K562 (cell line): ENCODE measurements around the gene NODAL. TPM values are rescaled to one million over a fixed set of nuclear protein-coding genes. Genes with fewer than 3 reads are reported as not detected.

Experiments
- ARHGAP35 ChIP-seq: fragments of 450-650 bp; IDR thresholded peaks from 2 replicates; pipeline ENCODE4 v1.6.1; 2018; ENCODE audit not compliant: partially characterized antibody
- BRD4 ChIP-seq: fragments of 200-600 bp; sonication (generic); IDR thresholded peaks from 2 replicates; pipeline ENCODE4 v1.6.1; 2017; ENCODE audit warnings: inconsistent platforms
- CREBBP ChIP-seq: IDR thresholded peaks from one replicate; pipeline ENCODE4 v1.6.1; 2012; ENCODE audit warnings: low read depth, mild to moderate bottlenecking, control low read depth, inconsistent platforms, low read length
- FOXA1 ChIP-seq: fragments of 450-650 bp; IDR thresholded peaks from 2 replicates; pipeline ENCODE4 v1.6.1; 2016; ENCODE audit warnings: mild to moderate bottlenecking, borderline replicate concordance
- HBP1 ChIP-seq: fragments of 450-650 bp; formaldehyde crosslinking; IDR thresholded peaks from 2 replicates; pipeline ENCODE4 v1.4.0; 2022; ENCODE audit warnings: missing genetic modification characterization
- HDAC1 ChIP-seq, 2 experiments: fragments of 450-650 bp; IDR thresholded peaks; 2 replicates each; pipeline ENCODE4 v1.6.1; 2016 to 2017; ENCODE audit warnings: inconsistent platforms in 1 of 2, mild to moderate bottlenecking in 1 of 2, moderate library complexity in 1 of 2
- MAX ChIP-seq: sonication (generic); formaldehyde crosslinking; IDR thresholded peaks from 2 replicates; pipeline ENCODE4 v1.9.0; 2022; ENCODE audit warnings: mild to moderate bottlenecking, missing genetic modification reagents
- SMARCA4 ChIP-seq: fragments of 450-650 bp; IDR thresholded peaks from 2 replicates; pipeline ENCODE4 v1.6.1; 2016
- SOX6 ChIP-seq: fragments of 450-650 bp; IDR thresholded peaks from 2 replicates; pipeline ENCODE4 v1.6.1; 2014; ENCODE audit warnings: mild to moderate bottlenecking
- TFAM ChIP-seq: fragments of 250-450 bp; sonication (Bioruptor Pico); conservative IDR thresholded peaks from 2 replicates; pipeline ENCODE4 v1.5.0; 2021; ENCODE audit warnings: mild to moderate bottlenecking, moderate library complexity
- ZBTB33 ChIP-seq: sonication (generic); formaldehyde crosslinking; IDR thresholded peaks from 2 replicates; pipeline ENCODE4 v1.8.1; 2023; ENCODE audit warnings: mild to moderate bottlenecking, missing genetic modification reagents
- ZNF140 ChIP-seq: fragments of 250-450 bp; sonication (Bioruptor Pico); IDR thresholded peaks from 2 replicates; pipeline ENCODE4 v1.8.0; 2021; ENCODE audit warnings: moderate library complexity, mild to moderate bottlenecking, inconsistent platforms
- ZNF507 ChIP-seq: conservative IDR thresholded peaks from 2 replicates; pipeline ENCODE4 v1.6.1; 2017; ENCODE audit warnings: missing genetic modification characterization, missing compliant biosample characterization
- polyA plus RNA-seq, 8 experiments: library from polyadenylated mRNA; depleted of rRNA in 4 of 8; stranded (reverse) in 5 of 8; unstranded in 3 of 8; fragments of >200 nt; fragmentation: Nextera tagmentation in 2 of 8; fragmentation: Illumina TruSeq in 1 of 8; extraction: Ambion mirVana in 2 of 8; extraction: Trizol in 1 of 8; gene quantifications; 2 replicates each; pipeline versions ENCODE4 v1.2.1 to v1.2.3, GENCODE V29; 2011 to 2014; ENCODE audit warnings: inconsistent platforms in 1 of 8, missing spikeins in 1 of 8
- total RNA-seq, 7 experiments: library from RNA; depleted of rRNA in 6 of 7; stranded (reverse); fragments of >200 nt in 6 of 7; fragmentation: Illumina TruSeq in 2 of 7; extraction: Trizol in 2 of 7; gene quantifications; 2 replicates each; pipeline versions ENCODE4 v1.2.1 to v1.2.3, GENCODE V29; 2011 to 2021; ENCODE audit warnings: low replicate concordance in 1 of 7
- TF ChIP-seq, protein P1 (sequence below): fragments of 150-350 bp; IDR thresholded peaks from 2 replicates; pipeline ENCODE4 v1.6.1; 2014; ENCODE audit warnings: low read depth, mild to moderate bottlenecking, low read length, borderline replicate concordance
- TF ChIP-seq, protein P2 (sequence below): sonication (generic); IDR thresholded peaks from 2 replicates; pipeline ENCODE4 v1.6.1; 2016
- TF ChIP-seq, protein P3 (sequence below), 2 experiments: IDR thresholded peaks in 1 of 2; conservative IDR thresholded peaks in 1 of 2; 2 replicates each; pipeline ENCODE4 v1.6.1; 2016; ENCODE audit warnings: low read depth in 2 of 2, mild to moderate bottlenecking in 1 of 2, missing compliant biosample characterization in 1 of 2, missing genetic modification characterization in 1 of 2, moderate library complexity in 1 of 2

NODAL gene
- total and polyA plus RNA-seq, 9 of the 15 experiments (the other 6 are each of a cell fraction or from before 2014, with no cell fraction given) = not detected

DNA sequence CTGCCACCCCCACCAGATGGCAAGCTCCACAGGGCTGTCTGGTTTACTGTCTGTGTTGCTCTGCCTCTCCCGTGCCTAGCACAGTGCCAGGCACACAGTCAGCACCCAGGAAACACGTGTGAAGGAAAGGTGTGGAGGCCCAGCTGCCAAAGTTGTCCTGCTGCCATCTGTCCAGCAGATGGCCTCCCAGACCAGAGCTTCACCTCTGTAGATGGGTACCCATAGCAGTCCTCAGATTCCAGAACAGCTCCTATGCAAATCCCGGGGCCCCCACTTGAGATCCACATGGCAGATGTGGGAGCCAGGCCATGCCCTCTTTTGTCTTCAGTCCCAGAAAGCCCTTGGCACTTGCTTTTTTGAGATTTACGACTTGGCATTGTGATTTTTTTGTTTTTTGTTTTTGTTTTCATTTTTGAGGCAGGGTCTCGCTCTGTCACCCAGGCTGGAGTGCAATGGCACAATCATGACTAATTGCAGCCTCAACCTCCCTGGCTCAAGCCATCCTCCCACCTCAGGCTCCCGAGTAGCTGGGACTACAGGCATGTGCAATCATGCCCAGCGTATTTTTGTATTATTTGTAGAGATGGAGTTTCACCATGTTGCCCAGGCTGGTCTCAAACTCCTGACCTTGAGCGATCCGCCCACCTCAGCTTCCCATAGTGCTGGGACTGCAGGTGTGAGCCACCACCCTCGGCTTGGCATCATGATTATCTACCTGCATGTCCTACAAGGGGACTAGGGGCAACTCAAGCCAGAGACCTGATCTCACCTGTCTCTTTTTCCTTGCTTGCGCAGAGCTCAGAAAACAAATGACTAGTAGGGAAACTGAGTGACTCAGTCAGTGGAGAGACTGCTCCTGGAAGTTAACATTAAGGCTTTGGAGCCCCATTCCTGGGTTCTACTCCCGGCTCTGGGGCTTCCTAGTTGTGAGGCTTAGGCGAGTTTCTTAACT is 20.2 kb upstream of the NODAL start (continued):
- TF ChIP-seq, protein P1, sequence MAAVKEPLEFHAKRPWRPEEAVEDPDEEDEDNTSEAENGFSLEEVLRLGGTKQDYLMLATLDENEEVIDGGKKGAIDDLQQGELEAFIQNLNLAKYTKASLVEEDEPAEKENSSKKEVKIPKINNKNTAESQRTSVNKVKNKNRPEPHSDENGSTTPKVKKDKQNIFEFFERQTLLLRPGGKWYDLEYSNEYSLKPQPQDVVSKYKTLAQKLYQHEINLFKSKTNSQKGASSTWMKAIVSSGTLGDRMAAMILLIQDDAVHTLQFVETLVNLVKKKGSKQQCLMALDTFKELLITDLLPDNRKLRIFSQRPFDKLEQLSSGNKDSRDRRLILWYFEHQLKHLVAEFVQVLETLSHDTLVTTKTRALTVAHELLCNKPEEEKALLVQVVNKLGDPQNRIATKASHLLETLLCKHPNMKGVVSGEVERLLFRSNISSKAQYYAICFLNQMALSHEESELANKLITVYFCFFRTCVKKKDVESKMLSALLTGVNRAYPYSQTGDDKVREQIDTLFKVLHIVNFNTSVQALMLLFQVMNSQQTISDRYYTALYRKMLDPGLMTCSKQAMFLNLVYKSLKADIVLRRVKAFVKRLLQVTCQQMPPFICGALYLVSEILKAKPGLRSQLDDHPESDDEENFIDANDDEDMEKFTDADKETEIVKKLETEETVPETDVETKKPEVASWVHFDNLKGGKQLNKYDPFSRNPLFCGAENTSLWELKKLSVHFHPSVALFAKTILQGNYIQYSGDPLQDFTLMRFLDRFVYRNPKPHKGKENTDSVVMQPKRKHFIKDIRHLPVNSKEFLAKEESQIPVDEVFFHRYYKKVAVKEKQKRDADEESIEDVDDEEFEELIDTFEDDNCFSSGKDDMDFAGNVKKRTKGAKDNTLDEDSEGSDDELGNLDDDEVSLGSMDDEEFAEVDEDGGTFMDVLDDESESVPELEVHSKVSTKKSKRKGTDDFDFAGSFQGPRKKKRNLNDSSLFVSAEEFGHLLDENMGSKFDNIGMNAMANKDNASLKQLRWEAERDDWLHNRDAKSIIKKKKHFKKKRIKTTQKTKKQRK = no peak
- TF ChIP-seq, protein P2, sequence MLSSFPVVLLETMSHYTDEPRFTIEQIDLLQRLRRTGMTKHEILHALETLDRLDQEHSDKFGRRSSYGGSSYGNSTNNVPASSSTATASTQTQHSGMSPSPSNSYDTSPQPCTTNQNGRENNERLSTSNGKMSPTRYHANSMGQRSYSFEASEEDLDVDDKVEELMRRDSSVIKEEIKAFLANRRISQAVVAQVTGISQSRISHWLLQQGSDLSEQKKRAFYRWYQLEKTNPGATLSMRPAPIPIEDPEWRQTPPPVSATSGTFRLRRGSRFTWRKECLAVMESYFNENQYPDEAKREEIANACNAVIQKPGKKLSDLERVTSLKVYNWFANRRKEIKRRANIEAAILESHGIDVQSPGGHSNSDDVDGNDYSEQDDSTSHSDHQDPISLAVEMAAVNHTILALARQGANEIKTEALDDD = no peak
- TF ChIP-seq TFAM (CRISPR knock-in tag) (no peak), ZNF140 (no peak), ARHGAP35 (no peak), MAX (CRISPR knock-in tag) (0 out of 2 replicates have a peak, but pooled peaks have one; percentile 38), CREBBP (no peak), ZBTB33 (no peak), HBP1 (no peak), ZNF507 (tag) (no peak), HDAC1 (IDR thresholded peaks at IDR 0.05) (no peak), SMARCA4 (no peak), SOX6 (no peak), BRD4 (no peak), FOXA1 (no peak)
- TF ChIP-seq, protein P3, sequence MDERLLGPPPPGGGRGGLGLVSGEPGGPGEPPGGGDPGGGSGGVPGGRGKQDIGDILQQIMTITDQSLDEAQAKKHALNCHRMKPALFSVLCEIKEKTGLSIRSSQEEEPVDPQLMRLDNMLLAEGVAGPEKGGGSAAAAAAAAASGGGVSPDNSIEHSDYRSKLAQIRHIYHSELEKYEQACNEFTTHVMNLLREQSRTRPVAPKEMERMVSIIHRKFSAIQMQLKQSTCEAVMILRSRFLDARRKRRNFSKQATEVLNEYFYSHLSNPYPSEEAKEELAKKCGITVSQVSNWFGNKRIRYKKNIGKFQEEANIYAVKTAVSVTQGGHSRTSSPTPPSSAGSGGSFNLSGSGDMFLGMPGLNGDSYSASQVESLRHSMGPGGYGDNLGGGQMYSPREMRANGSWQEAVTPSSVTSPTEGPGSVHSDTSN (CRISPR knock-in tag; IDR thresholded peaks at IDR 0.05; ENCODE audit: low read depth) = no peak
- TF ChIP-seq, protein P3 (tag; conservative IDR thresholded peaks at IDR 0.05; ENCODE audit: low read depth) = no peak
